GM21529 (cell line): ENCODE data around the gene BCAS3.
A peak's percentile ranks its signal among the peaks of the same experiment; 100 is the strongest.

ENCODE experiments used
- ATAC-seq: cut with Tn5 transposase; IDR thresholded peaks from one replicate; pipeline ENCODE4 v1.9.1; 2021; ENCODE audit not compliant: unreplicated experiment

Gene BCAS3

DNA sequence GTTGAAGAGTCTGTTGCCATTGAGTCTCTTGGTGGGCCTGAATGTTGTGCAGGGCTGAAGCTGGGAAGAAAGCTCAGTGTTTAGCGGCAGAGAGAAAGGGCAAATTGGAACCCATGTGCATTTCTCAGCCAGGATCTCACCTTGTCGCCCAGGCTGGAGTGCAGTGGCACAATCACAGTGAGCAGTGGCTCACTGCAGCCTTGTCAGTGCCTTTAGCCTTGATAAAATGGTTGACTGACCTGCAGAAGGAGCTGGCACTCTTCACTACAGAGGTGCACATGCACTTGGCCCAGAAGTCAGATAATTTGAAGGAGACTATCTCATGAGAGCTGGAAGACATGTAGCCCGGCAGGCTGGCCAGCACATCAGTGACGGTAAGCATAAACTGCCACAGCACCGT, 597.7 kb downstream of the BCAS3 start:
- no peak for ATAC-seq

DNA sequence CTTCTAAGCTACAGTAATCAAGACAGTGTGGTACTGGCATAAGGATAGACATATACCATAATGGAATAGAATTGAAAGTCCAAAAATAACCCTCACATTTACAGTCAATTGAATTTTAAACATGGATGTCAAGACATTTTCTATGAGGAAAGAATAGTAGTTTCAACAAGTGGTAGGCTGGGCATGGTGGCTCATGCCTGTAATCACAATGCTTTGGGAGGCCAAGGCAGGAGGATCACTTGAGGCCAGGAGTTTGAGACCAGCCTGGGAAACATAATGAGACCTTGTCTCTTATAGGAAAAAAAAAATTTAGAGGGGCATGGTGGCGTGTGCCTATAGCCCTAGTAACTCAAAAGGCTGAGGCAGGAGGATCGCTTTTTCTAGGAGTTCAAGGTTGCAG, 599.2 kb downstream of the BCAS3 start:
- ATAC-seq, result no peak

DNA sequence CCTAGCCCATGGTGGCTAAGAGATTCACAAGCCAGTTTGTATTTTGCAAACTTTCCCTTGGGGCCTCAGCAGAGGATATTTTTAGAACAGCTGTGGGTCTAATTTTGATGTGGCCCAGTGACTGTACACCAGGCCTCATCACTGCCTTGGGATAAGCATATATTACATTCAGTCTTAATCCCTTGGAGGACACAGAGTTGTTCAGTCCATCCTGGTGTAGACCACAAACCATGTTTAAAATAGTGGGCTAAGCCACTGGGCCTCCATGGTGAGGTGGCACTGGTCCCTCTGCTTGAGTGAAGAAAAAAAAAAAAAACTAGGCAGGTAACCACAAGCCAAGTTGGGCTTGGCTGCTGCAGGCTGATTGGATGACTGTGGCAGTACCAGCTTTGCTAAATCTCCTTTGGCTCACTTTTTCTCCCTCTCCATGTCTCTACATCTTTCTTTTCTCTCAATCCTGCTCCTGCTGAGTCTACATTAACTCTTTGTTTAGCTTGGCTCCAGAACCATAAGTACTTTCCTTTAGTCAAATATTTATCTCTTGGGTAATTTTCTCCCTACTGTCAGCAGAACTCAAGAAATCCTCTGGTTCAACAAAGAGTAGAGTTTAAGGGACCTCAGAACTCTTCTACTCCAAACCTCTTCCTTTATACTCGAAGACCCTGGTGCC, 602.0 kb downstream of the BCAS3 start:
- ATAC-seq, result no peak

DNA sequence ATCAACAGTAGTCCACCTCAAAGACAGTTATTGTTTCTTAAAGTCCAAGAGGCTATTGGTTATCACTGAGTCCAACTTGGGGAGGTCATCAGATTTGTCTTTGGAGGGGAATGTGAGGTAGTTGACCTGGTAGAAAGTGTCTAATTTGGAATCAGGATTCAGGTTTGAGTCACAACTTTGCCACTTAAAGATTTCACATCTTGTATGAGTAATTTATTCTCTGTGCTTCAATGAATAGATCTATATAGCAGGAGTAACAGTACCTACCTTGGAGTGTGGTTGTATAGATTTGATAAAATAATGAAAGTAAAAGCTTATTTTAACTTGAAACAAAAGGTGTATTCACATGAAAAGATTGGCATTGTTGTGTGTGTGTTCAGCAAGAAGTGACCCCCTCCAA, 602.7 kb downstream of the BCAS3 start:
- ATAC-seq, result peak; percentile 48

DNA sequence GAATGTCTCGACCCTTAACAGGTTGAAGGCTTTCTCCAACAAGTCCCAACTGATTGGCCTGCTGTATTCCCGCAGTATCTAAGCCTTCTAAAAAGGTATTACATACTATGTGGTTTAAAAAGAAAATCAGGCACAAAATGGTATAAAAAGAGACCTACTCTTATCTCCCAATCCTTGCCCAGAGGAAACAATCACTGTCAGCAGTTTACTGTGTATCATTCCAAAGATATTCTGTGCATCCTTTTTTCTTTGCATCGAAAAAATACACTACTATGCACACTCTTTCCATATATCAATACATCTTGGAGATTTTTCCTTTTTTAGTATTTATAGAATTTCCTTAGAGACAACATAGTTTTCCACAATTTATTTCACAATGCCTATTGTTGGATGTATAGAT, 603.2 kb downstream of the BCAS3 start:
- ATAC-seq, result no peak

DNA sequence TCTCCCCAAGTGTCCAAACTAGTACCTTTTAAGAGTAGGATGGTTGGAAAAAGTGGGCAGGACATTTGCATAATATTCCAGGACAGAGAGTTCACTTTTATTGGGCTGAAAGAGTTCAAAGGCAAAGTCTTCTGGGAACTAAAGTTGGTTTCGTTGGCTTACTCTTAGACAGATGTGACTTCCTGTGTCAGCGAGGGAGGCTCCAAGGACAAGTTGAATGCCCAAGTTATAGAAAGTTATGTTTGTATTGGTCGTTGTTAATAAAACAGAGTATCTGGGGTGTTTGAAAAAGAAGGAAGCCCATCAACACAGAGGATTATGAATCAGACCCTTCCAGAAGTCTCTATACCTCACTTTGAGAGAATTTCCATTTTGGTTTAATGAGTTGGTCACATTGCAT, 604.7 kb downstream of the BCAS3 start:
- no peak for ATAC-seq

DNA sequence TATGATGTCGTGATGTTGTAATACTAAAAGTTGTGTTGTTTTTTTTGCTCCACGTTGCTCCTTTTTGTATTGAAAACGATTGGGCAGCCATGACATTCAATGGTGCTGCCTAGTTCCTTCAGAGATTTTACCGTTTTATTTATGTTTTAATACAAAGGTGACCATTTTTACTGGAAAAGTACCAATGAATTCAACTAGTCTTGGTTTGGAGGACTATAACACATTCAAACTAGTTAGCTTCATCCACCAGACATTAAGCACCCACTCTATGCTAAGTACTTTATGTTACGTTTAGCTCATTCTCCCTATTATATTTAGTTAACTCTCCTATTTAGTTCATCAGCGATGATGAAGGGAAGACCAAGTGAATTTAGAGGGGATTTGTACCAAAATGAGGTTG, 605.4 kb downstream of the BCAS3 start:
- no peak for ATAC-seq

DNA sequence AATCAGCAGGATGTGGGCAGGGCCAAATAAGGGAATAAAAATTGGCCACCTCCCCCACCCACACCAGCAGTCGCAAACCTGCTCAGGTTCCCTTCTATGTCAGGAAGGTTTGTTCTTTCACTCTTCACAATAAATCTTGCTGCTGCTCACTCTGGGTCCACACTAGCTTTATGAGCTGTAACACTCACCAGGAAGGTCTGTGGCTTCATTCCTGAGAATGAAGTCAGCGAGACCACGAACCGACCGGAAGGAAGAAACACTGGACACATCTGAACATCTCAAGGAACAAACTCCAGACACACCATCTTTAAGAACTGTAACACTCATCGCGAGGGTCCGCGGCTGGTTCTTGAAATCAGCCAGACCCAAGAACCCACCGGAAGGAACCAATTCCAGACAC, 606.5 kb downstream of the BCAS3 start:
- no peak for ATAC-seq

DNA sequence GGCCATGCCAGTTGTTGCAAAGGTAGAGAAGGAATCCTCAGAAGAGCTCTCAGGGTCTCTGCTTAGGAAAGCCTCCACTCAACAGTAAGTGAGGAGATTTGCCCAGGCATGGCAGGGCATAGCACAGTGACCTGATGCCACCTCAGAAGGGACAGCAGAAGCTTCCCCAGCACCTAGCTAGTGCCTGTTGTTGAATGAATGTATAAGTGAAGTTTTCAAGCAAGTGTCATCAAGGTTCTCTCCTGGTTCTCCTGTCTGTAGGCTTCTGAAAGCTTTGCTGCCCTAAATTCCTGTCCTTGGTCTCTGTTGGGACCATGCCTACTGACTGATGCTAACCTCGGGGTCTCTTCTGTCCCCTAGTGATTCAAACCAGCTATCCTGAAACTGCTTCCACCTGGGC, 607.1 kb downstream of the BCAS3 start:
- ATAC-seq, result no peak

DNA sequence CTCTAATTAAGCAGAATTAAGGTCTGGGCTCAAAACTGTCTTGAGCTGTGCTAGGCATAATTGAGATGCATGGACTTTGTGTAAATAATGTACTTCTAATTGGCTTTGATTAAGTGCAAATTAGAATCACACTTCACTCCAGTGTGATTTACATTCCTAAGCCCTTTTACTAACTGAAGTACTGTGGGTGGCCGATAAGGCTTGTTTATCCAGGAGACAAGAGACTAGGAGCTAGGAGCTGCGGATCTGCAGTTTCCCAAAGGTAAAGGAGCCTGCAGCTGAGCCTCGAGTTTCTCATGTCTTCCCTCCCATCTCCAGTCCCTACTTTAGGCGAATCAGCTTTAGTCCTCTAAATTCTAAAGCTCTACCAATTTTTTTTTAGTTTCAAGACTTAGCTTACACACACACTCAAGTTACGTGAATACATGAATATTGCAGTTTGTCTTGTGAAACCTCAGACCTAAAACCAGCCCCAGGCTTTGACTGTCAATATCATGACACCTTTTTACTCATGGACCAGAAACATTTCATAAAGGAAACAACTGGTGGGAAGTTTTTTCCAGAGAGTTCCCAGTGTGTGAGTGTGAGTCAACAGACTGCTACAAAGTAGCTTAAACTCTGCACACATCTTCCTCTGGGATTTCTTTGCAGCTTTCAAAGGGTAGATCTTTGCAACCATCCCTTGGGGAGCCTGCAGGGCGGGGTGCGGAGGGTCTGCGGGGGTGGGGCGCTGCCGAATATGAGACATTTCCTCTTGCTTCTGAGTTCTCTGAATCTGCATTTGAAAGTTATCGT, 608.1 kb downstream of the BCAS3 start:
- ATAC-seq, result no peak

DNA sequence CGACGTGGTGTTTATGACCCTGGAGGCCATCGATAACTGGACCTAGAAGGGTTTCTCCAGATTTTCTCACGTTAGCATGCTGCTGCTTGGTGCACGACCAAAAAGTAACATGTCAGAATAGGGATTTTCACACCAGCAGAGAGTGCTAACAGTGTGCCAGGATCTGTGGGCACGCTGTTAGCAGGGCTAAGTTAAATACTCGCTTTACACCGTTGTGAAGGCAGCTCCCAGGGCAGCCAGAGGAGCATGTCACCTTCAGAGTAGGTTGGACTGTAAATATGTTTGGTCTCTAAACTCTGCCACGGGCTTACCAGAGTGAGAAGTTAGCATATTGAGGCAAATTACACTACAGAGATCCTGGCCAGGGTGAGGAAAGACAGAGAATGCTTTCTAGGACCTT, 608.8 kb downstream of the BCAS3 start:
- no peak for ATAC-seq

DNA sequence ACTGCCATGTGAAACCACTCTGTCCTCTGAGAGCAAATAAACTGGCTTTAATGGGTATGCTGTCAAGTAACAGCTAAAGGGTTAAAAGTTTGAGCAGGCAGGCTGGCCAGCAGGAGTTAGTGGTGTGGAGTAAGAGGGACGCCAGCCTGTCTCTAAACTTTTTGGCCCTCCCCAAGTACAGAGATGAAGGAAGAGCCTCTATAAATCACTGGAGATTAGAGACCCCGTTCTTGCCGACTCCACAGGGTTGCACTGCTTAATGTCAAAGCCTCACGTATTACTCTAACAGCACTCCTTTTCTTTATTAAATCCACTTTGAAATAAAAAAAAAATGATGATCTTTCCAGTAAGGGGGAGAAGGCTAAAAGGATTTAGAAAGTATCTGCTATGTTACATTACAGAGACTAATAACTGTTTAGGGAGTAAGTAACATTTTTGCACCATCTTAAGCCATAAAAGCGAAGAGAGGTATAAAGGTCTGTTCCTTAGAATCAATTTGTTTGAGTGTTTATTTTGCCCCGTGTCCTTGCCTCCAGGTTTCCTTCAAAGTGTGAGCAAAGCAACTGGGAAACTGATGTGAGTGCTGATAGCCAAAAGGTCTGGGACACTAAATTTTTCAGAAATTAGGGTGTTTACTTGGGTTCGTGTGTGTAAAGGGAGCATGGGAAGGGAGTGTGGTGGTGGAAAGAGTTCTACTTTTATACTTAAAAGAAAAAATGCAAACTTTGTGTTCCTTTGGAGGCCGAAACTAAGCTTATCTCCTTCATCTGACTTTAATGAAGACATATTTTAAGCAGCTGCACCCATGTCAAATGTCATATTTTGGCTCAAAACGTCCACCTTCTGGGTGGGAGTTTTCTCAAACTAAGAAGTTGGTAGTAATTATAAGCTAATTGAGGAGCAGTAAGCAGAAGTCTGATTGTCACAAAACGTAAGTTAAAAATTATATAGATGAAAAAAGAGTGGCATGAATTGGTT, 612.0 kb downstream of the BCAS3 start:
- no peak for ATAC-seq

DNA sequence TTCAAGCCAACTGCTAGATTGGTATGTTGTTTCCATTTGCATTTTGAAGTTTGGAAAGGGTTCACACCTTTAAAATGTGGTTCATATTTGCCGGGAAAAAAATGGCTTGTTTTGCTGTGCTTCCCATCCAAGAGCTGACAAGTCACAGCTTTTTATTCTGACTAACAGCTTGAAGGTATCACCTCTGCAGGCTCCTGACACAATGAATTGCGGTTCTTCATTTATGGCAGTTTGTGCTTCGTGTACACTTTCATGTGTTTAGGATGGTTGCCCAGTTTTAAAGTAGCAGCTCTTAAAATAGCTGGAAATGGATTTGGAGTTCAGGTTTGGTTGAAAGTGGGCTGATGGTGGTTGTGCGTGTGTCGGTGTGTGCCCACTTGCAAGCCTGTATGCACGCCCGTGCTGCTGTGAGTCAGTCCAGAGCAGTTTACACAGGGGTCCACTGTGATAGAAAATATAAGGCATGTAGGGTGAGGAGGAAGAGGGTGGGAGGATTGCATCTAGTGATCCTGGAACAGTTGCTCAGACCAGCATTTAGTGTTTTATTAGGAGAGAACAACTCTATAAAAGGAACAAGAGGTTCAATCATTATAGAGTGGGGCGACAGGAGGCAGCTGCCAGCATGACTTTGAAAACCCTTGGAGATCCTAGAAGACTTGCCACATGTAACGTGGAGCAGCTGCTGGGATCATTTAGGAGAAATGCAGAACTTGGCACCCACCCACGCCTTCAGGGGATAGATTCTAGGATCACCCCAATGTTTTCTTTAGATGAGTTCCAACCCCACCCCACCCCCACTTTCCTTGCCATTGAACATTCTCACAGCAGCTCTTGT, 614.0 kb downstream of the BCAS3 start:
- ATAC-seq, result no peak

DNA sequence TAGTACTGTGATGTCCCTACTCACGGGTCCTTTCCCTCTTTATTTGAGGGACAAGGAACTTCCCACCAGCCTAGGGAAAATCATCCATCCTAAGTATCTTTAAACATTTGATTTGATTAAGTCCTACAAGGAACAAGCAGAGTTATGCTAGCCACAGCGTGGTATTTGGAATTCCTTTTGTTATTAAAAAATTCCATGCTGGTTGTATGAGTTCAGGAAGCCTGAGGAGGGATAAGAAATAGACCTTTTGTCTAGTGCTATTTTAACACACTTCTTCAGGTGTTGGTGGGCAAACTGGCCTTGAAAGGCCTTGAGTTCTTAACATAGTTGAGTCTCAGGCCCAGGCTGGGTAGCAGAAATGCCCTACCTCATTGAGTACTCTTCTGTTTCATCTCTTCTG, 616.6 kb downstream of the BCAS3 start:
- ATAC-seq, result no peak

DNA sequence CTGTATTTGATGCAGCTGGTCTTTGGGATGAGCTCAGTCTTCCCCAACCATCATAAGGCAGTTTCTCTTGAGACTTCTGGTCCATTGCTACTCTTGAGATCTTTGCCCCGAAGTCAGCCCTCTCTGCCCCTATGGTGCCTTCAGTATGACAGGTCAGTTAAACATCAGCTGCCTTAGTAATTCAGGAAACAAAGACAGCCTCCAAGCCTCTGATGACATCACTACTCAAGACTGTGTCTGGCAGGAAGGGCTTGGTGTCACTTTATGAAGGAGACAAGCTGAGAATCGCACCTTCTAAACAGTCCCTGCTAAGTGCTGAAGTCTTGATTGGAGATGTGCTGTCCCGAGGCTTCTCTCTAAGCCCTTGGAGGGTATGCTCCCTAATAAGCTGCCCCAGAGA, 617.1 kb downstream of the BCAS3 start:
- ATAC-seq, result no peak

DNA sequence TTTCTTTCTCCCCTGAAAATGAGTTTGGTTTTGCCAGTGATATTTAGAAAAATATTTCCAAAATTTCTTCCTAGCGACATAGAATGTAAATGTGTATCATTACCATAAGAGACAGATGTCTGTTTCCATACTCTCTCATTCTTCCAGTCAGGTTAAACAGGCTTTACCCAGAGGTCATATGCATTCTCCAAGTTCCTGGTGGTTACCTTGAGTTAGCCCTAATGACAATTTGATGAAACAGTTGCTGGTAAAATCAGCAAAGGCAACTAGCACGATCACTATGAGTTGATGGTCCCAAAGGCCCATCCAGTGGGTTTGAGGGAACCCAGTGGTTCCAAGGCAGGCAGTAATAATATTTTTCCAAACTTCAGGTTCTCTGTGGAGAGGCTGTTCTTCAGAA, 618.4 kb downstream of the BCAS3 start:
- no peak for ATAC-seq

DNA sequence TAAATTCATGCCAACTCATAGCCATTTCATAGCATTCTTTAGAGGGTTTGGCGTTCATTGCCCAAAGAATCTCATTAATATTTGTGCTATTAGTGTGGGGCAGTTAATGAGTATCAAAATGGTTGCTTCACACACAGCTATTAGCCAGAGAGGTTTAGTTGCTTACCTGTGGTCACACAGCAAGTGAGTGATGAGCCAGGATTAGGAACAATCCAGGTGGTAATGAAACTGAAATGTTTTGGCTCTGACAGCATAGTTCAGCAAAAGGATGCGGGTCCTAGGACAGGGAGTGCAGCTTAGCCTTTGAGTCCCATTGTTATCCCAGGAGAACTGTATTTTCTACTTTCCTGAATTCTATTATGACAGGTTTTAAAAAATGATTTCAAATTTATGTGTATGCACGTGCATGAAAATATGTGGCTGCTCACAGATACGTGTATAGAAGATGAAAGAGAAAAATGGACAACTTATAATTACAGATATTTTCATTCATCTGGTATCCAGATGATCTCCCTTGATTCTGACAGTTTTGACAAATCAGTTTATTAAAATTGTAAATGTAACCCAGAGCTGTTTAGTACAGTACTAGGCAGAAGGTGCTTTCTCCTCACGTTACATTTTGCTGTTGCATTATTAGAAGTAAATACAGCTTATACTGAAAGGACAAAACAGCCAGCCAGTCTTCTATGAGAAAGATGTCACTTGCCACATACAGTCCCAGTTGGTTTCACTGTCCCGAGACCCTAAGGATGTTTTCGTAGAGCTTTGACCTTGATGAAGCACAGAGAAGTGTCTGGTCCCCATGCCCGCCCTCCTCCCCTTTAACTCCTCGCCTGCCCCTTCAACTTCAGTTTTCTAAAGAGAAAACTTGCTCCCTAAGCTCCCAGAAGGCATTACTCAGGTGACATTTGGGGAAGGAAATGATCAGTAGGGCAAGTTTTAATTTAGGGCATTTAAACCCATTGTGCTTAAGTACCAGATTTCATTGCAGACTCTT, 622.2 kb downstream of the BCAS3 start:
- no peak for ATAC-seq

DNA sequence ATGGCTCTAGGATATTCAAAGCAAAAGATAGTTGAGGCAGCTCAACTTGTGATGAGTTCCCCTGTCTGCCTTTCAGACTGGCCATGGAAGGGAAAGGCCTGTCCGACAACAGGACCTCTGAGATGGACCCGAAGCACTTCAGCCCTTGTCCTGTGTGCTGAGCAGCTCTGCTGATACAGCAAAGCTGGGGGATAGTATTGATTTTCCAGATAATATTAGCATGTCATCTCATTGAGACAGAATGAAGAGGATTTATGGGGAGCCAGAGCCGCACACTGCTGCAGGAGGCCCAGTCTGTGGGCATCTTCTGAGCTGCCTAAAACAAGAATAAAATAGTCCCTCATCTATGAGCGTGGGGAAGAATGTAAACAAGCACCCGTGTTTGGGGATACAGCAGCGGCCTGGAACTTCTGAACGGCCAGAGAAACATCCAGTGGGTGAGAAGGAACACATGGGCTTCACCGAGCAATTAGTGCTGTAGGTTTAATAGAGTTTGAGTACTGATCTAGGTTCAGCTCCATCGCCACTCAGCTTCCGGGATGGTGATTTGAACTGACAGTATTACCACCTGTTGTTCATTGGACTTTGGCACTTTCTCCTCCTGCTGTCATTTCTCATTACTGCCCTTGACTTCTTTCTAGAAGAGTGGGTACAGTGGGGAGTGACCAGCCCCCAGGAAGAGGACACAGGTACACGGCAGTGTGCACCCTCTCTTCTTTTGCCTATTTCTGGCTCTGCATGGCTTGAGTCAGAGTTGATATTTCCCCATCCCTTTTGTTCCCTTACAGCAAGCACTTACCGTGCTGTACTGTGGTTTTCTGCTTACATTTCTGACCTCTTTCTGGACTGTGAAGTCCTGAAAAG, 625.5 kb downstream of the BCAS3 start:
- no peak for ATAC-seq

DNA sequence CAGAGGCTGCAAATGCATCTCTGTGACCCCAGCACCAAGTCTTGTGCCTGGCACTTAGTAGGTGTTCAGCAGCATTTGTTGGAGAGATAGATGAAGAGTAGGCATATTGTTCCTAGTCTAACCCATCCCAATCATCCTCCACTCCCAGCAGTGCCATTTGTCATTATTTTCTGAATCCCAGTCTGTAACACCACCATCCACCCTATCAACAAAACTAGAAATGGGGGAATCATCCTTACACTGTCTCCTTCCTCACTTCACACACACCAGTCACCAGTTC, 626.1 kb downstream of the BCAS3 start:
- no peak for ATAC-seq
